ENCODE results near the gene MAP3K4. TPM values are rescaled to one million over a fixed set of nuclear protein-coding genes. Genes with fewer than 3 reads are reported as not detected.

The MAP3K4 gene
- total RNA-seq, 2 experiments from 2014 or later: 30.3 to 38.7 TPM

DNA sequence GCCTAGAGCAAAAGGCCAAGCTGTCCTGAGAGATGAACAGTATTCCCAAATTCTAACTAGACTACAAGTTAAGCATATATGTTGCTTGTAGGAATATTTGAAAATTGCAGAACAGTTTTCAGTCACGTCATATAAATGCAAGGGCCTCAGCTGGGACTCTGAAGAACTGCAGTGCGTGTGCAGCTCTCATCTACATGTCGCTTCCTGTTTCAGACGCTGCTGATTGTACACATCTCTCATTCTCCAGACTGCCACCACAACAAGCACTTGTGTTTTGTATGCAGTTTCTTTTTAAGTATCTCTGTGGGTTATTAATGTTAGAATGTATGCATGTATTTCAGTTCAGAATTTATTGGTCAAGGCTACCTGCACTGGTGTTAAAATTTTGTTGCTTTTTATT, 119.7 kb downstream of the MAP3K4 start:
- POLR2A ChIA-PET: interaction anchor here (1.1 kb wide), 1 partner anchor 16 kb away, joined by 3 read pairs; no protein-coding TSS in a partner anchor
- no peaks in the 10 kb centered on the region for H4K20me1 ChIP-seq (ENCODE audit: insufficient read depth, low read length)
- no peak overlapping the region for H3K27ac ChIP-seq (ENCODE audit: low read depth, low read length, poor library complexity, severe bottlenecking)
- H3K36me3 ChIP-seq (ENCODE audit: insufficient read depth, low read length): peaks cover 84% of the 10 kb centered on the region
- DNase-seq (ENCODE audit: low spot score): no peak
- TF ChIP-seq EZH2phosphoT487 (IDR thresholded peaks at IDR 0.05; ENCODE audit: borderline replicate concordance, low read depth, low read length): no peak
- no peaks in the 10 kb centered on the region for H3K4me1 ChIP-seq (ENCODE audit: insufficient read depth, low read length, poor library complexity, severe bottlenecking)
- intact Hi-C loops (cut with micrococcal nuclease; ENCODE audit: unreplicated experiment): no loop called here
- BruUV-seq (replicated peaks): no TSS peak
- no peaks in the 10 kb centered on the region for H3K9me3 ChIP-seq (ENCODE audit: low read length)
- H3K4me2 ChIP-seq (ENCODE audit: low read length): no peak overlapping the region
- H3K9me2 ChIP-seq (ENCODE audit: insufficient read depth, low read length): no peaks in the 10 kb centered on the region
- no peak overlapping the region for H3K4me3 ChIP-seq (ENCODE audit: low read depth, low read length, poor library complexity, severe bottlenecking)
- H3K79me2 ChIP-seq (ENCODE audit: insufficient read depth, low read depth, low read length): no peaks in the 10 kb centered on the region
- CTCF ChIA-PET (ENCODE audit: unreplicated experiment): no interaction called here
- no peak overlapping the region for H2AFZ ChIP-seq (ENCODE audit: low read length)

DNA sequence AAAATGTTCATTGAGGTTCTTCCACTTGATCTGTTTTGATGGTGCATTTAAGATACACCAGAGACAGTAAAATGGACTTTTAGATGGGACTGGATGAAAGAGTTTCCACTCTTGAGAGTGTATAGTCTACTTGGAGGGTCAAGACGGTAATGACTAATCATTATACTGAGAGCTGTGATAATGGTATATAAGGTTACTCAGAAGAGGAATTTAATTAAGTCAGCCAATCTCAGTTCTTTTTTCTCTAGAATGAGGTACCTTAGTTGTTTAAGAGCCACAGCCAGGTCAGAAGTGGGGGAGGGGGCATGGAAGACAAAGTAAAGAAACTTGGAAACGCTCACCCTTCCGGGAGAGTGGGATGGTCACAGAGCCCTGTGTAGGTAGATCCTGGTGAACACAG, 123.9 kb downstream of the MAP3K4 start:
- Histone ChIP-seq H3K27ac (ENCODE audit: low read depth, low read length, poor library complexity, severe bottlenecking) (no peak overlapping the region), H3K4me3 (ENCODE audit: low read depth, low read length, poor library complexity, severe bottlenecking) (no peak overlapping the region), H3K9me2 (ENCODE audit: insufficient read depth, low read length) (no peaks in the 10 kb centered on the region), H3K4me1 (ENCODE audit: insufficient read depth, low read length, poor library complexity, severe bottlenecking) (no peaks in the 10 kb centered on the region), H3K4me2 (ENCODE audit: low read length) (no peak overlapping the region), H3K79me2 (ENCODE audit: insufficient read depth, low read depth, low read length) (no peaks in the 10 kb centered on the region), H4K20me1 (ENCODE audit: insufficient read depth, low read length) (no peaks in the 10 kb centered on the region), H3K9me3 (ENCODE audit: low read length) (no peaks in the 10 kb centered on the region), H3K36me3 (ENCODE audit: insufficient read depth, low read length) (peaks cover 74% of the 10 kb centered on the region), H2AFZ (ENCODE audit: low read length) (no peak overlapping the region)
- DNase-seq (ENCODE audit: low spot score): no peak
- ChIA-PET CTCF (ENCODE audit: unreplicated experiment) (no interaction called here), POLR2A (interaction anchor here (1.1 kb wide), 1 partner anchor 18 kb away, joined by 3 read pairs; no protein-coding TSS in a partner anchor)
- BruUV-seq (replicated peaks): no TSS peak
- intact Hi-C loops (cut with micrococcal nuclease; ENCODE audit: unreplicated experiment): no loop called here
- TF ChIP-seq, protein P1, sequence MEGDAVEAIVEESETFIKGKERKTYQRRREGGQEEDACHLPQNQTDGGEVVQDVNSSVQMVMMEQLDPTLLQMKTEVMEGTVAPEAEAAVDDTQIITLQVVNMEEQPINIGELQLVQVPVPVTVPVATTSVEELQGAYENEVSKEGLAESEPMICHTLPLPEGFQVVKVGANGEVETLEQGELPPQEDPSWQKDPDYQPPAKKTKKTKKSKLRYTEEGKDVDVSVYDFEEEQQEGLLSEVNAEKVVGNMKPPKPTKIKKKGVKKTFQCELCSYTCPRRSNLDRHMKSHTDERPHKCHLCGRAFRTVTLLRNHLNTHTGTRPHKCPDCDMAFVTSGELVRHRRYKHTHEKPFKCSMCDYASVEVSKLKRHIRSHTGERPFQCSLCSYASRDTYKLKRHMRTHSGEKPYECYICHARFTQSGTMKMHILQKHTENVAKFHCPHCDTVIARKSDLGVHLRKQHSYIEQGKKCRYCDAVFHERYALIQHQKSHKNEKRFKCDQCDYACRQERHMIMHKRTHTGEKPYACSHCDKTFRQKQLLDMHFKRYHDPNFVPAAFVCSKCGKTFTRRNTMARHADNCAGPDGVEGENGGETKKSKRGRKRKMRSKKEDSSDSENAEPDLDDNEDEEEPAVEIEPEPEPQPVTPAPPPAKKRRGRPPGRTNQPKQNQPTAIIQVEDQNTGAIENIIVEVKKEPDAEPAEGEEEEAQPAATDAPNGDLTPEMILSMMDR (conservative IDR thresholded peaks at IDR 0.05; ENCODE audit: low read length): no peak
- TF ChIP-seq EZH2phosphoT487 (IDR thresholded peaks at IDR 0.05; ENCODE audit: borderline replicate concordance, low read depth, low read length): no peak

DNA sequence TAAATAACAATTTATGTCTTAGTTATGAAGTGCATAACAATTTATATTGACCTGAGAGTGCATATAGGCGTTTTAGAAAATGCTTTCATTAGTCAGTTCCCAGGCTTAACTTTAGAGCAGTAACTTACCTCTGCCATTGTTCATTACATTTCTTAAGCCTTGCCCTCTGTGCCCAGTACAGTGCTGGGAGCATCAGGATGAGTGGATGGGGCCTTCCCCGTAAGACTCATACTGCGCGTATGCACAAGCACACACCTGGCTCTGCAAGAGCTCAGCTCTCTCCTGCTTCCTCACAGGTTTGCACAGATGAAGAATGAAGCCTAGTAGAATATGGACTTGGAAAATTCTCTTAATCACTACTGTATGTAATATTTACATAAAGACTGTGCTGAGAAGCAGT, 125.0 kb downstream of the MAP3K4 start:
- H3K36me3 ChIP-seq (ENCODE audit: insufficient read depth, low read length): peaks cover 65% of the 10 kb centered on the region
- no peaks in the 10 kb centered on the region for H3K4me1 ChIP-seq (ENCODE audit: insufficient read depth, low read length, poor library complexity, severe bottlenecking)
- no peak overlapping the region for H2AFZ ChIP-seq (ENCODE audit: low read length)
- ChIA-PET CTCF (ENCODE audit: unreplicated experiment) (no interaction called here), POLR2A (no interaction called here)
- no peak for TF ChIP-seq EZH2phosphoT487 (IDR thresholded peaks at IDR 0.05; ENCODE audit: borderline replicate concordance, low read depth, low read length)
- TF ChIP-seq, protein P1 (conservative IDR thresholded peaks at IDR 0.05; ENCODE audit: low read length): no peak
- intact Hi-C loops (cut with micrococcal nuclease; ENCODE audit: unreplicated experiment): no loop called here
- no peak overlapping the region for H3K27ac ChIP-seq (ENCODE audit: low read depth, low read length, poor library complexity, severe bottlenecking)
- no peaks in the 10 kb centered on the region for H3K9me3 ChIP-seq (ENCODE audit: low read length)
- H3K4me3 ChIP-seq (ENCODE audit: low read depth, low read length, poor library complexity, severe bottlenecking): no peak overlapping the region
- H3K4me2 ChIP-seq (ENCODE audit: low read length): no peak overlapping the region
- BruUV-seq (replicated peaks): no TSS peak
- no peak for DNase-seq (ENCODE audit: low spot score)
- H3K9me2 ChIP-seq (ENCODE audit: insufficient read depth, low read length): no peaks in the 10 kb centered on the region
- no peaks in the 10 kb centered on the region for H3K79me2 ChIP-seq (ENCODE audit: insufficient read depth, low read depth, low read length)
- H4K20me1 ChIP-seq (ENCODE audit: insufficient read depth, low read length): no peaks in the 10 kb centered on the region
